ENCODE data around the gene AHSA1.
A peak's percentile ranks its signal among the peaks of the same experiment; 100 is the strongest.

Gene AHSA1

GRCh38 chr14:77438596-77438995 is 19.3 kb upstream of the AHSA1 start:
- H3K4me2 ChIP-seq = no peak overlapping the region
- H3K27me3 ChIP-seq = no peaks in the 10 kb centered on the region
- H4K20me1 ChIP-seq = no peaks in the 10 kb centered on the region
- TF ChIP-seq Cebpa-rat (IDR thresholded peaks at IDR 0.05) = no peak
- no peak overlapping the region for H3K27ac ChIP-seq
- H3K9me3 ChIP-seq = no peaks in the 10 kb centered on the region
- H3K36me3 ChIP-seq = peaks cover 90% of the 10 kb centered on the region
- no peak overlapping the region for H3K9ac ChIP-seq
- no peak overlapping the region for H3K4me3 ChIP-seq
- no peaks in the 10 kb centered on the region for H3K4me1 ChIP-seq

DNA sequence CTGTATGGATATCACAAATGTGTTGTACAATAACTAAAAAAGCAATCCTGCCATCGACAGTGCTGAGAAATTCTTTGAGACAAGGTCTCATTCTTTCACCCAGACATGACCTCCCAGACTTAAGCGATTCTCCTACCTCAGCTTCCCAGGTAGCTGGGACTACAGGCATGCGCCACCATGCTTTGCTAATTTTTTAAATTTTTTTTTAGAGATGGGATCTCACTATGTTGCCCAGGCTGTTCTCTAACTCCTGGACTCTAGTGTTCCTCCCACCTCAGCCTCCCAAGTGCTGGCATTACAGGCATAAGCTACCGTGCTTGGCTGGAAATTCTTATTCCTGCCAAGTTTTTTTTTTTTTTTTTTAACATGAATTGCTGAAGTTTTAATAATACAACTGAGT is 18.0 kb upstream of the AHSA1 start:
- TF ChIP-seq Cebpa-rat (IDR thresholded peaks at IDR 0.05) = no peak
- Histone ChIP-seq H4K20me1 (no peaks in the 10 kb centered on the region), H3K4me3 (no peak overlapping the region), H3K9ac (no peak overlapping the region), H3K4me1 (no peaks in the 10 kb centered on the region), H3K9me3 (no peaks in the 10 kb centered on the region), H3K36me3 (peaks cover 89% of the 10 kb centered on the region), H3K27me3 (no peaks in the 10 kb centered on the region), H3K4me2 (no peak overlapping the region), H3K27ac (no peak overlapping the region)

DNA sequence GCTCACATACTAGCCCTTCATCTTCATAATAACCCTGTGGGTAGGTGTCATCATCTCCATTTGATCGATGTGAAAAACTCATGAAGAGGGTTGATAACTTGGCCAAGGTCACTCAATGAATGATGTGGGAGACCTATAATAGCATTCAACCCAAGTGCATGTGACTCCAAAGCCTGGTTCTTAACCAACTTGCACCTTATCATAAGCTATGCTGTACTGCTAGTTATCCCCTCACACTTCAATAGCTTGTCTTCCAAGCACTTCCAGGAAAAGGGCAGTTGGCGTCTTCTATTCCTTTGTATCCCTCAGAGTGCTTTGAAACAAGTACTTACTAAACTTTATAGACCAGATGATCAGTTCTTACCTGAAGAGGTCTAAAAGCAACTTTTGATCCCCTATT is 15.7 kb upstream of the AHSA1 start:
- no peaks in the 10 kb centered on the region for H3K9me3 ChIP-seq
- no peak overlapping the region for H3K9ac ChIP-seq
- no peak overlapping the region for H3K4me2 ChIP-seq
- no peak overlapping the region for H3K4me3 ChIP-seq
- no peaks in the 10 kb centered on the region for H3K27me3 ChIP-seq
- H3K36me3 ChIP-seq = peaks cover 85% of the 10 kb centered on the region
- H3K27ac ChIP-seq = no peak overlapping the region
- no peak for TF ChIP-seq Cebpa-rat (IDR thresholded peaks at IDR 0.05)
- H3K4me1 ChIP-seq = no peaks in the 10 kb centered on the region
- H4K20me1 ChIP-seq = no peaks in the 10 kb centered on the region

GRCh38 chr14:77455966-77456640 is 1.8 kb upstream of the AHSA1 start:
- no peak for TF ChIP-seq Cebpa-rat (IDR thresholded peaks at IDR 0.05)
- H3K4me3 ChIP-seq = peak overlapping the region; percentile 92
- H3K27me3 ChIP-seq = no peaks in the 10 kb centered on the region
- H3K4me2 ChIP-seq = peak overlapping the region; percentile 83
- H3K9me3 ChIP-seq = no peaks in the 10 kb centered on the region
- peaks cover 39% of the 10 kb centered on the region for H3K36me3 ChIP-seq
- peak overlapping the region; percentile 94 for H3K9ac ChIP-seq
- H3K27ac ChIP-seq = 0 out of 2 replicates have a peak overlapping the region, but pooled peaks have one; percentile 96
- peaks cover 31% of the 10 kb centered on the region for H4K20me1 ChIP-seq
- peaks cover 33% of the 10 kb centered on the region for H3K4me1 ChIP-seq

- no peaks in the 10 kb centered on the region for H3K9me3 ChIP-seq
- peaks cover 42% of the 10 kb centered on the region for H3K36me3 ChIP-seq
- peaks cover 33% of the 10 kb centered on the region for H3K4me1 ChIP-seq
- H3K4me3 ChIP-seq = peak overlapping the region; percentile 92
- TF ChIP-seq Cebpa-rat (IDR thresholded peaks at IDR 0.05) = no peak
- H4K20me1 ChIP-seq = peaks cover 41% of the 10 kb centered on the region
- no peaks in the 10 kb centered on the region for H3K27me3 ChIP-seq
- peak overlapping the region; percentile 94 for H3K9ac ChIP-seq
- peak overlapping the region; percentile 96 for H3K27ac ChIP-seq
- peak overlapping the region; percentile 83 for H3K4me2 ChIP-seq
Measured at GRCh38 chr14:77457115-77457521, 775 bp upstream of the AHSA1 start.

GRCh38 chr14:77458249-77458950 is 507 bp downstream of the AHSA1 start:
- Histone ChIP-seq H3K27ac (peak overlapping the region; percentile 96), H3K9ac (peak overlapping the region; percentile 94), H3K36me3 (peaks cover 42% of the 10 kb centered on the region), H3K4me2 (peak overlapping the region; percentile 84), H3K9me3 (no peaks in the 10 kb centered on the region), H3K4me1 (peaks cover 33% of the 10 kb centered on the region), H3K4me3 (peak overlapping the region; percentile 92), H3K27me3 (no peaks in the 10 kb centered on the region), H4K20me1 (peaks cover 53% of the 10 kb centered on the region)
- TF ChIP-seq Cebpa-rat (IDR thresholded peaks at IDR 0.05) = no peak

DNA sequence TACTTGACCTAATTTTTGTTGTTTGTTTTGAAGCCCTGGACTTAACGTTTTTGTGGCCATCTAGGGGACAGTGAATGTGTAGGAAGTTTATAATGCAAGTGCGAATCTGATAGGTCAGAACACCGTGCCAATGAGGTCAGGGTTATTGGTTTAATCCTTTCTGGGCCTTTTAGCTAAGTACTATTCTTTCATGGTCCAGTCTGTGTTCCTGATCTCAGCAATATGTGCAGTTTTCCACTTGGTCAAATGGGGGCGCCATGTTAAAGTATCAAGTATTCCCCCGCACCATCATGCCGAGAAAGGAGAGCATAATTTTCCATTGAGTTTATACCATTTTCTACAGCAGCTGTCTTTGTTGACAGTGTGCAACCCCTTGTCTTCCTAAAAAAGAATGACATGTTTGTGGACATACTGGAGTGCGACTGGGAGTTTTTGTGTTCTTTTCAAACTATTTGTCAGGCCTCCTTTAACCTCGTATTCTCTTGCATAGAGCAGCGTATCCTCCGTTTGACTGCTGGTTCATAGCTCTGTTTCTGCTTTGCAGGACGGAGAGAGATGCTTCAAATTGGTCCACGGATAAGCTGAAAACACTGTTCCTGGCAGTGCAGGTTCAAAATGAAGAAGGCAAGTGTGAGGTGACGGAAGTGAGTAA is 1.3 kb downstream of the AHSA1 start:
- Histone ChIP-seq H3K27me3 (no peaks in the 10 kb centered on the region), H3K4me1 (peaks cover 33% of the 10 kb centered on the region), H3K27ac (peak overlapping the region; percentile 96), H3K36me3 (peaks cover 49% of the 10 kb centered on the region), H3K9ac (peak overlapping the region; percentile 94), H3K4me2 (peak overlapping the region; percentile 84), H3K4me3 (peak overlapping the region; percentile 92), H4K20me1 (peaks cover 61% of the 10 kb centered on the region), H3K9me3 (no peaks in the 10 kb centered on the region)
- no peak for TF ChIP-seq Cebpa-rat (IDR thresholded peaks at IDR 0.05)

- no peaks in the 10 kb centered on the region for H3K4me1 ChIP-seq
- no peak overlapping the region for H3K9ac ChIP-seq
- peaks cover 76% of the 10 kb centered on the region for H3K36me3 ChIP-seq
- no peak for TF ChIP-seq Cebpa-rat (IDR thresholded peaks at IDR 0.05)
- H3K4me3 ChIP-seq = no peak overlapping the region
- no peaks in the 10 kb centered on the region for H3K27me3 ChIP-seq
- no peak overlapping the region for H3K27ac ChIP-seq
- peaks cover 64% of the 10 kb centered on the region for H4K20me1 ChIP-seq
- no peaks in the 10 kb centered on the region for H3K9me3 ChIP-seq
- no peak overlapping the region for H3K4me2 ChIP-seq
Measured at GRCh38 chr14:77467801-77468200, 9.9 kb downstream of the AHSA1 start.

- Histone ChIP-seq H3K9ac (no peak overlapping the region), H3K4me2 (no peak overlapping the region), H3K4me3 (no peak overlapping the region), H3K27me3 (no peaks in the 10 kb centered on the region), H3K27ac (no peak overlapping the region), H3K36me3 (peaks cover 63% of the 10 kb centered on the region), H3K9me3 (no peaks in the 10 kb centered on the region), H4K20me1 (peaks cover 51% of the 10 kb centered on the region), H3K4me1 (peaks cover 7% of the 10 kb centered on the region)
- no peak for TF ChIP-seq Cebpa-rat (IDR thresholded peaks at IDR 0.05)
Measured at GRCh38 chr14:77469067-77469505, 11.2 kb downstream of the AHSA1 start.

DNA sequence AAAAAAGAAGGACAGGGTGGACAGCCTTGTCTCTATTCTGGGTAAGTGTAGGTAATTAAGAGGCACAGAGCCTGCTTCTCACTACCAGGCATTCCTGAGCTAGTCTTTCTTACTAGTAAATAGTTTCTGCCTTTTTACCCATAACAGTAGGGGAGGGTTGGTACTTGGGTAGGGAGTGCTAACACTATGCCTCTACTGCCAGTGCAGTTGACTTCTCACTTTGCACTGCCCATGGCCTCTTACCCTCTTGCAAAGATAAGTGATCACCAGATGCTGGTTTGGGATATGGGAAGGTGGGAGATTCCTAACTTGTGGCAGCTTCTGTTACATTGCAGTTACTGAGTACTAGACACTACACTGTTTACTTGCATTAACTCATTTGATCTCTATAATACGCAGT is 11.6 kb downstream of the AHSA1 start:
- Histone ChIP-seq H3K4me1 (peaks cover 12% of the 10 kb centered on the region), H3K4me2 (no peak overlapping the region), H3K27me3 (no peaks in the 10 kb centered on the region), H3K4me3 (no peak overlapping the region), H4K20me1 (peaks cover 47% of the 10 kb centered on the region), H3K9me3 (no peaks in the 10 kb centered on the region), H3K36me3 (peaks cover 59% of the 10 kb centered on the region), H3K27ac (no peak overlapping the region), H3K9ac (no peak overlapping the region)
- no peak for TF ChIP-seq Cebpa-rat (IDR thresholded peaks at IDR 0.05)

Data from BLaER1 (cell line).